Activated CD8-positive, alpha-beta T cell treated with anti-CD3 and anti-CD28 coated beads for 36 hours (primary cell): Measurements from ENCODE around the gene CCND1. TPM values are rescaled to one million over a fixed set of nuclear protein-coding genes. Genes with fewer than 3 reads are reported as not detected.
A peak's percentile ranks its signal among the peaks of the same experiment; 100 is the strongest.

Experiments used
- ATAC-seq: fragments of 200-7000 bp; cut with Tn5 transposase; one replicate; pipeline ENCODE4 v1.10.0; 2021; ENCODE audit warnings: mild to moderate bottlenecking, moderate library complexity
- CTCF ChIA-PET: fragments of 350-600 bp; sonication (Branson Sonifier 250); formaldehyde crosslinking; loops from one replicate; lab custom pipeline; 2021; ENCODE audit warnings: antibody characterized with exemption; lab: Charles Lee
- POLR2A ChIA-PET: fragments of 350-600 bp; sonication (Branson Sonifier 250); formaldehyde crosslinking; loops from one replicate; lab custom pipeline; 2021; ENCODE audit warnings: antibody characterized with exemption; lab: Charles Lee
- DNase-seq: peaks from one replicate; pipeline ENCODE4 v3.0.0-alpha.2; 2020
- H3K27ac Mint-ChIP-seq: one replicate; pipeline ENCODE4 v1.8.0; 2021; ENCODE audit warnings: mild to moderate bottlenecking, mixed read lengths
- H3K27me3 Mint-ChIP-seq: one replicate; pipeline ENCODE4 v1.8.0; 2021; ENCODE audit warnings: mixed read lengths
- H3K36me3 Mint-ChIP-seq: one replicate; pipeline ENCODE4 v1.8.0; 2021; ENCODE audit warnings: low read depth, mixed read lengths
- H3K4me1 Mint-ChIP-seq: one replicate; pipeline ENCODE4 v1.8.0; 2021; ENCODE audit warnings: low read depth, mixed read lengths
- H3K4me3 Mint-ChIP-seq: one replicate; pipeline ENCODE4 v1.8.0; 2021; ENCODE audit warnings: mild to moderate bottlenecking, moderate library complexity, mixed read lengths
- H3K9me3 Mint-ChIP-seq: one replicate; pipeline ENCODE4 v1.8.0; 2021; ENCODE audit warnings: mixed read lengths
- intact Hi-C: fragments of 100-400 bp; cut with micrococcal nuclease; formaldehyde crosslinking; loops from one replicate; pipeline ENCODE4 v1.10.0; 2022
- total RNA-seq, 2 experiments: library from RNA; stranded (reverse); gene quantifications; one replicate each; pipeline ENCODE4 v1.2.3, GENCODE V29; 2021
- TF ChIP-seq, protein P1 (sequence below): fragments of 200-600 bp; IDR thresholded peaks from one replicate; pipeline ENCODE4 v1.8.0; 2022; ENCODE audit warnings: antibody characterized with exemption, mild to moderate bottlenecking

CCND1 gene
- total RNA-seq, 2 experiments from 2014 or later: 2.8 to 3.3 TPM

DNA sequence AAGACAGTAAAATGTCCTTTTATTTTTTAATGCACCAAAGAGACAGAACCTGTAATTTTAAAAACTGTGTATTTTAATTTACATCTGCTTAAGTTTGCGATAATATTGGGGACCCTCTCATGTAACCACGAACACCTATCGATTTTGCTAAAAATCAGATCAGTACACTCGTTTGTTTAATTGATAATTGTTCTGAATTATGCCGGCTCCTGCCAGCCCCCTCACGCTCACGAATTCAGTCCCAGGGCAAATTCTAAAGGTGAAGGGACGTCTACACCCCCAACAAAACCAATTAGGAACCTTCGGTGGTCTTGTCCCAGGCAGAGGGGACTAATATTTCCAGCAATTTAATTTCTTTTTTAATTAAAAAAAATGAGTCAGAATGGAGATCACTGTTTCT lies 1.1 kb upstream of the CCND1 start:
- Mint-ChIP-seq H3K9me3 (no peaks in the 10 kb centered on the region), H3K4me3 (no peak overlapping the region), H3K4me1 (peaks cover 24% of the 10 kb centered on the region), H3K27me3 (peaks cover 49% of the 10 kb centered on the region), H3K27ac (no peak overlapping the region), H3K36me3 (no peaks in the 10 kb centered on the region)
- TF ChIP-seq, protein P1, sequence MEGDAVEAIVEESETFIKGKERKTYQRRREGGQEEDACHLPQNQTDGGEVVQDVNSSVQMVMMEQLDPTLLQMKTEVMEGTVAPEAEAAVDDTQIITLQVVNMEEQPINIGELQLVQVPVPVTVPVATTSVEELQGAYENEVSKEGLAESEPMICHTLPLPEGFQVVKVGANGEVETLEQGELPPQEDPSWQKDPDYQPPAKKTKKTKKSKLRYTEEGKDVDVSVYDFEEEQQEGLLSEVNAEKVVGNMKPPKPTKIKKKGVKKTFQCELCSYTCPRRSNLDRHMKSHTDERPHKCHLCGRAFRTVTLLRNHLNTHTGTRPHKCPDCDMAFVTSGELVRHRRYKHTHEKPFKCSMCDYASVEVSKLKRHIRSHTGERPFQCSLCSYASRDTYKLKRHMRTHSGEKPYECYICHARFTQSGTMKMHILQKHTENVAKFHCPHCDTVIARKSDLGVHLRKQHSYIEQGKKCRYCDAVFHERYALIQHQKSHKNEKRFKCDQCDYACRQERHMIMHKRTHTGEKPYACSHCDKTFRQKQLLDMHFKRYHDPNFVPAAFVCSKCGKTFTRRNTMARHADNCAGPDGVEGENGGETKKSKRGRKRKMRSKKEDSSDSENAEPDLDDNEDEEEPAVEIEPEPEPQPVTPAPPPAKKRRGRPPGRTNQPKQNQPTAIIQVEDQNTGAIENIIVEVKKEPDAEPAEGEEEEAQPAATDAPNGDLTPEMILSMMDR: no peak
- intact Hi-C loops: loop anchor here (5.0 to 10.0 kb wide), 2 partner anchors 345 to 538 kb away; partner anchors contain the start of gene MYEOV
- no peak for DNase-seq
- POLR2A ChIA-PET: no interaction called here
- CTCF ChIA-PET: interaction anchor here (1.7 kb wide), 1 partner anchor 348 kb away, joined by 9 read pairs; no protein-coding TSS in a partner anchor
- ATAC-seq: no peak

GRCh38 chr11:69640260-69640994 lies 529 bp upstream of the CCND1 start:
- TF ChIP-seq, protein P1: no peak
- H3K27ac Mint-ChIP-seq: no peak overlapping the region
- peaks cover 24% of the 10 kb centered on the region for H3K4me1 Mint-ChIP-seq
- peak; percentile 13 for DNase-seq
- intact Hi-C loops: loop anchor here (5.0 to 10.0 kb wide), 2 partner anchors 346 to 538 kb away; partner anchors contain the start of gene MYEOV
- no peaks in the 10 kb centered on the region for H3K36me3 Mint-ChIP-seq
- peaks cover 45% of the 10 kb centered on the region for H3K27me3 Mint-ChIP-seq
- H3K9me3 Mint-ChIP-seq: no peaks in the 10 kb centered on the region
- no peak for ATAC-seq
- ChIA-PET CTCF (interaction anchor here (1.7 kb wide), 1 partner anchor 348 kb away, joined by 9 read pairs; no protein-coding TSS in a partner anchor), POLR2A (interaction anchor here (1.0 to 1.1 kb wide), 2 partner anchors 31 to 396 kb away, joined by 3 read pairs; no protein-coding TSS in a partner anchor)
- H3K4me3 Mint-ChIP-seq: peak overlapping the region; percentile 46

- Mint-ChIP-seq H3K27ac (no peak overlapping the region), H3K9me3 (no peaks in the 10 kb centered on the region), H3K27me3 (peaks cover 32% of the 10 kb centered on the region), H3K4me1 (peaks cover 24% of the 10 kb centered on the region), H3K36me3 (no peaks in the 10 kb centered on the region), H3K4me3 (peak overlapping the region; percentile 69)
- CTCF ChIA-PET: interaction anchor here (1.0 to 2.4 kb wide), 9 partner anchors 12 to 1384 kb away, joined by 3 to 24 read pairs (median 4); no protein-coding TSS in a partner anchor
- intact Hi-C loops: loop anchor here (5.0 to 10.0 kb wide), 2 partner anchors 347 to 540 kb away; partner anchors contain the start of gene MYEOV
- DNase-seq (peak; percentile 11), ATAC-seq (no peak)
- POLR2A ChIA-PET: interaction anchor here (0.7 to 1.1 kb wide), 4 partner anchors 30 to 595 kb away, joined by 3 read pairs; no protein-coding TSS in a partner anchor
- TF ChIP-seq, protein P1: no peak
Observed at GRCh38 chr11:69641681-69642548, 959 bp downstream of the CCND1 start.

- ATAC-seq (peak; percentile 26), DNase-seq (peak; percentile 48)
- TF ChIP-seq, protein P1: no peak
- intact Hi-C loops: loop anchor here (5.0 to 10.0 kb wide), 2 partner anchors 348 to 540 kb away; partner anchors contain the start of gene MYEOV
- no peaks in the 10 kb centered on the region for H3K9me3 Mint-ChIP-seq
- POLR2A ChIA-PET: interaction anchor here (0.7 to 1.1 kb wide), 2 partner anchors 540 to 595 kb away, joined by 3 read pairs; no protein-coding TSS in a partner anchor
- peaks cover 22% of the 10 kb centered on the region for H3K4me1 Mint-ChIP-seq
- no peaks in the 10 kb centered on the region for H3K36me3 Mint-ChIP-seq
- CTCF ChIA-PET: interaction anchor here (1.0 to 2.4 kb wide), 12 partner anchors 11 to 1385 kb away, joined by 3 to 24 read pairs (median 4); no protein-coding TSS in a partner anchor
- H3K4me3 Mint-ChIP-seq: peak overlapping the region; percentile 49
- peaks cover 28% of the 10 kb centered on the region for H3K27me3 Mint-ChIP-seq
- no peak overlapping the region for H3K27ac Mint-ChIP-seq
Observed at GRCh38 chr11:69642549-69642912, 1.6 kb downstream of the CCND1 start.
